B cell (primary cell): ENCODE measurements around the gene TECPR2. TPM values are rescaled to one million over a fixed set of nuclear protein-coding genes. Genes with fewer than 3 reads are reported as not detected.

Experiments used
- ATAC-seq: fragments of 200-7000 bp; cut with Tn5 transposase; one replicate; pipeline ENCODE4 v1.10.0; 2021; ENCODE audit warnings: low read depth, mild to moderate bottlenecking, moderate number of reproducible peaks, moderate library complexity
- CTCF ChIA-PET: fragments of 350-600 bp; sonication (Branson Sonifier 250); formaldehyde crosslinking; loops from one replicate; lab custom pipeline; 2021; ENCODE audit warnings: antibody characterized with exemption, inconsistent platforms; lab: Charles Lee
- POLR2A ChIA-PET: fragments of 350-600 bp; sonication (Branson Sonifier 250); formaldehyde crosslinking; loops from one replicate; lab custom pipeline; 2021; ENCODE audit warnings: antibody characterized with exemption; lab: Charles Lee
- DNase-seq: peaks from one replicate; pipeline ENCODE4 v3.0.0; 2013
- H2AFZ ChIP-seq: 2 replicates; pipeline ENCODE4 v1.6.1; 2012; ENCODE audit warnings: mild to moderate bottlenecking, low read depth, low read length; ENCODE audit not compliant: insufficient read depth, poor library complexity, severe bottlenecking
- H3K27ac ChIP-seq, 2 donors: 1 replicate in 1 of 2; 2 replicates in 1 of 2; pipeline ENCODE4 v1.5.1; 2012 to 2013; ENCODE audit warnings: low read length in 2 of 2, mild to moderate bottlenecking in 2 of 2, moderate library complexity in 1 of 2
- H3K27me3 ChIP-seq, 4 experiments: fragments of 200-600 bp in 1 of 4; sonication (generic) in 1 of 4; replicated peaks in 1 of 4; 1 replicate in 2 of 4; 2 replicates in 2 of 4; pipeline versions ENCODE4 v1.6.1 to v1.7.0; 2013 to 2016; ENCODE audit warnings: low read length in 3 of 4, mild to moderate bottlenecking in 2 of 4, mixed read lengths in 1 of 4, moderate library complexity in 1 of 4; ENCODE audit not compliant: insufficient read depth in 4 of 4, control insufficient read depth in 3 of 4; ENCODE audit errors: control extremely low read depth in 1 of 4
- H3K36me3 ChIP-seq, 2 experiments: replicated peaks in 1 of 2; 1 replicate in 1 of 2; 2 replicates in 1 of 2; pipeline versions ENCODE4 v1.6.1 to v1.7.1; 2013; ENCODE audit warnings: low read length in 1 of 2; ENCODE audit not compliant: insufficient read depth in 2 of 2, control insufficient read depth in 1 of 2; ENCODE audit errors: control extremely low read depth in 1 of 2, extremely low read depth in 1 of 2
- H3K4me1 ChIP-seq, 2 donors: fragments of 200-600 bp in 1 of 2; sonication (generic) in 1 of 2; 1 replicate in 1 of 2; 2 replicates in 1 of 2; pipeline versions ENCODE4 v1.5.1 to v1.6.1; 2013 to 2017; ENCODE audit warnings: low read length in 2 of 2; ENCODE audit not compliant: control insufficient read depth in 2 of 2, insufficient read depth in 2 of 2
- H3K4me2 ChIP-seq: replicated peaks from 2 replicates; pipeline ENCODE3; 2012; ENCODE audit warnings: mild to moderate bottlenecking, low read depth, low read length; ENCODE audit not compliant: poor library complexity, severe bottlenecking
- H3K4me3 ChIP-seq, 5 experiments: fragments of 200-600 bp in 1 of 5; sonication (generic) in 1 of 5; 1 replicate in 3 of 5; 2 replicates in 2 of 5; pipeline versions ENCODE4 v1.5.1 to v1.7.0; 2011 to 2016; ENCODE audit warnings: low read length in 4 of 5, mild to moderate bottlenecking in 4 of 5, low read depth in 2 of 5, control low read depth in 1 of 5, moderate library complexity in 1 of 5; ENCODE audit not compliant: insufficient read depth in 1 of 5; ENCODE audit errors: control extremely low read depth in 1 of 5, extremely low read depth in 1 of 5
- H3K79me2 ChIP-seq: fragments of 200-600 bp; sonication (generic); one replicate; pipeline ENCODE4 v1.6.0; 2016; ENCODE audit warnings: low read length; ENCODE audit not compliant: control insufficient read depth, insufficient read depth
- H3K9ac ChIP-seq: fragments of 200-600 bp; sonication (generic); 2 replicates; pipeline ENCODE4 v1.6.1; 2017; ENCODE audit warnings: mild to moderate bottlenecking, low read length, moderate library complexity
- H3K9me3 ChIP-seq, 3 donors: one replicate each; pipeline versions ENCODE4 v1.6.1 to v1.7.1; 2013; ENCODE audit warnings: low read length in 2 of 3; ENCODE audit not compliant: control insufficient read depth in 2 of 3, insufficient read depth in 1 of 3; ENCODE audit errors: control extremely low read depth in 1 of 3
- H4K20me1 ChIP-seq: 2 replicates; pipeline ENCODE4 v1.6.0; 2012; ENCODE audit warnings: mild to moderate bottlenecking, low read length; ENCODE audit not compliant: insufficient read depth, control insufficient read depth, poor library complexity, severe bottlenecking
- H3K27ac Mint-ChIP-seq: one replicate; pipeline ENCODE4 v1.8.0; 2021; ENCODE audit warnings: mixed read lengths
- H3K27me3 Mint-ChIP-seq: one replicate; pipeline ENCODE4 v1.8.0; 2021; ENCODE audit warnings: mixed read lengths
- H3K4me1 Mint-ChIP-seq: one replicate; pipeline ENCODE4 v1.8.0; 2021; ENCODE audit warnings: mixed read lengths
- H3K4me3 Mint-ChIP-seq: one replicate; pipeline ENCODE4 v1.8.0; 2021; ENCODE audit warnings: mixed read lengths
- H3K9me3 Mint-ChIP-seq: one replicate; pipeline ENCODE4 v1.8.0; 2022; ENCODE audit warnings: mixed read lengths; ENCODE audit not compliant: insufficient read depth
- CTCF ChIP-seq: fragments of 200-600 bp; IDR thresholded peaks from one replicate; pipeline ENCODE4 v1.8.0; 2022; ENCODE audit warnings: antibody characterized with exemption, mild to moderate bottlenecking
- EZH2 ChIP-seq: IDR thresholded peaks from 2 replicates; pipeline ENCODE4 v1.6.1; 2012; ENCODE audit warnings: borderline replicate concordance, low read depth, mild to moderate bottlenecking, moderate library complexity, low read length; ENCODE audit not compliant: insufficient read depth, poor library complexity, severe bottlenecking
- WGBS: methylation state at CpG from one replicate; pipeline ENCODE4 v1.1.5; 2013; ENCODE audit warnings: missing lambda C conversion rate; ENCODE audit not compliant: insufficient coverage; 5-methylcytosine and 5-hydroxymethylcytosine counted together
- intact Hi-C: fragments of 100-400 bp; cut with micrococcal nuclease; formaldehyde crosslinking; loops from one replicate; pipeline ENCODE4 v1.10.0; 2022
- polyA plus RNA-seq: library from polyadenylated mRNA; depleted of rRNA; stranded (reverse); fragments of >200 nt; gene quantifications from 2 replicates; pipeline ENCODE4 v1.2.3, GENCODE V29; 2012
- total RNA-seq, 2 donors: library from RNA; stranded (reverse); fragments of 120-200 nt in 1 of 2; gene quantifications; 1 replicate in 1 of 2; 2 replicates in 1 of 2; pipeline versions ENCODE4 v1.2.3 to v1.2.4, GENCODE V29; 2013 to 2022

TECPR2 gene
- total and polyA plus RNA-seq, 2 donors (not counting 1 experiment from before 2014, with no cell fraction given), result 4.7 to 10.8 TPM

- ATAC-seq, result no peak
- Histone ChIP-seq H2AFZ (no peak overlapping the region), H3K4me2 (no peak overlapping the region), H3K9me3 (no peaks in the 10 kb centered on the region), H3K27ac (no peak overlapping the region), H3K9ac (no peak overlapping the region), H3K36me3 (peaks cover 0 to 7% of the 10 kb centered on the region in 2 experiments), H3K27me3 (no peaks in the 10 kb centered on the region), H3K79me2 (no peaks in the 10 kb centered on the region), H3K4me1 (no peaks in the 10 kb centered on the region), H4K20me1 (no peaks in the 10 kb centered on the region), H3K4me3 (no peak overlapping the region)
- no peak for DNase-seq
- Mint-ChIP-seq H3K4me3 (no peak overlapping the region), H3K27ac (no peak overlapping the region), H3K27me3 (no peaks in the 10 kb centered on the region), H3K4me1 (no peaks in the 10 kb centered on the region), H3K9me3 (no peaks in the 10 kb centered on the region)
- ChIA-PET CTCF (no interaction called here), POLR2A (no interaction called here)
- WGBS, result 100% methylated on average over 4 of the region's 9 CpGs
- intact Hi-C loops, result no loop called here
- TF ChIP-seq EZH2 (no peak), CTCF (no peak)
Observed at GRCh38 chr14:102378830-102379229, 16.1 kb downstream of the TECPR2 start.

- no peak overlapping the region for H3K27ac ChIP-seq
- H3K4me3 ChIP-seq, result no peak overlapping the region
- no peak overlapping the region for H3K4me2 ChIP-seq
- intact Hi-C loops, result no loop called here
- no peak overlapping the region for H3K4me3 Mint-ChIP-seq
- H3K79me2 ChIP-seq, result no peaks in the 10 kb centered on the region
- H3K4me1 Mint-ChIP-seq, result no peaks in the 10 kb centered on the region
- TF ChIP-seq CTCF (no peak), EZH2 (no peak)
- H2AFZ ChIP-seq, result no peak overlapping the region
- ATAC-seq (no peak), DNase-seq (no peak)
- no peaks in the 10 kb centered on the region for H4K20me1 ChIP-seq
- H3K27me3 Mint-ChIP-seq, result no peaks in the 10 kb centered on the region
- H3K4me1 ChIP-seq, result no peaks in the 10 kb centered on the region
- no peak overlapping the region for H3K27ac Mint-ChIP-seq
- H3K9me3 Mint-ChIP-seq, result no peaks in the 10 kb centered on the region
- POLR2A ChIA-PET, result no interaction called here
- no peak overlapping the region for H3K9ac ChIP-seq
- peaks cover 0 to 1% of the 10 kb centered on the region in 2 experiments for H3K36me3 ChIP-seq
- no peaks in the 10 kb centered on the region for H3K9me3 ChIP-seq
- CTCF ChIA-PET, result no interaction called here
- no peaks in the 10 kb centered on the region for H3K27me3 ChIP-seq
Observed at GRCh38 chr14:102387086-102387485, 24.3 kb downstream of the TECPR2 start.
